Endothelial cell (in vitro differentiated cells): ENCODE measurements around the gene NF1. TPM values are rescaled to one million over a fixed set of nuclear protein-coding genes. Genes with fewer than 3 reads are reported as not detected.
"Not testable (repeated sequence)": the region's sequence is repeated elsewhere in the genome, so short reads cannot be mapped to it uniquely, and the experiment has no call there.

Experiments used
- DNase-seq: peaks from one replicate; pipeline ENCODE4 v3.0.0; 2021; ENCODE audit warnings: low spot score
- H3K27ac Mint-ChIP-seq: one replicate; pipeline ENCODE4 v1.8.0; 2021; ENCODE audit warnings: mixed read lengths, inconsistent platforms; ENCODE audit not compliant: unreplicated experiment
- H3K27me3 Mint-ChIP-seq: one replicate; pipeline ENCODE4 v1.8.0; 2021; ENCODE audit warnings: mild to moderate bottlenecking, moderate library complexity, mixed read lengths, inconsistent platforms; ENCODE audit not compliant: unreplicated experiment
- H3K36me3 Mint-ChIP-seq: one replicate; pipeline ENCODE4 v1.8.0; 2021; ENCODE audit warnings: mild to moderate bottlenecking, low read depth, mixed read lengths, inconsistent platforms; ENCODE audit not compliant: unreplicated experiment
- H3K4me1 Mint-ChIP-seq: one replicate; pipeline ENCODE4 v1.8.0; 2021; ENCODE audit warnings: mild to moderate bottlenecking, mixed read lengths, inconsistent platforms; ENCODE audit not compliant: unreplicated experiment
- H3K4me3 Mint-ChIP-seq: one replicate; pipeline ENCODE4 v1.8.0; 2021; ENCODE audit warnings: mild to moderate bottlenecking, mixed read lengths, inconsistent platforms; ENCODE audit not compliant: unreplicated experiment
- H3K9me3 Mint-ChIP-seq: one replicate; pipeline ENCODE4 v1.8.0; 2021; ENCODE audit warnings: mixed read lengths, inconsistent platforms; ENCODE audit not compliant: unreplicated experiment
- CTCF ChIP-seq: fragments of 200-600 bp; sonication (generic); IDR thresholded peaks from one replicate; pipeline ENCODE4 v1.5.0; 2021; ENCODE audit warnings: antibody characterized with exemption; ENCODE audit not compliant: unreplicated experiment
- total RNA-seq: library from RNA; stranded (reverse); fragmentation: NEBNext Ultra II Directional; extraction: Animal tissue kit (Norgen Biotek cat#: 25700); gene quantifications from one replicate; pipeline ENCODE4 v1.2.1, GENCODE V29; 2021; ENCODE audit not compliant: unreplicated experiment

NF1 gene
- total RNA-seq, 1 donor from 2014 or later = 52.7 TPM

- H3K4me3 Mint-ChIP-seq = no peak overlapping the region
- H3K4me1 Mint-ChIP-seq = no peaks in the 10 kb centered on the region
- no peaks in the 10 kb centered on the region for H3K9me3 Mint-ChIP-seq
- no peak overlapping the region for H3K27ac Mint-ChIP-seq
- no peak for TF ChIP-seq CTCF
- H3K36me3 Mint-ChIP-seq = no peaks in the 10 kb centered on the region
- no peaks in the 10 kb centered on the region for H3K27me3 Mint-ChIP-seq
- no peak for DNase-seq
Observed at GRCh38 chr17:31078290-31078689, 16.5 kb upstream of the NF1 start.

GRCh38 chr17:31079731-31080130 lies 15.0 kb upstream of the NF1 start:
- H3K4me1 Mint-ChIP-seq = no peaks in the 10 kb centered on the region
- TF ChIP-seq CTCF = no peak
- H3K27ac Mint-ChIP-seq = no peak overlapping the region
- DNase-seq = no peak
- H3K4me3 Mint-ChIP-seq = no peak overlapping the region
- no peaks in the 10 kb centered on the region for H3K9me3 Mint-ChIP-seq
- H3K36me3 Mint-ChIP-seq = no peaks in the 10 kb centered on the region
- H3K27me3 Mint-ChIP-seq = no peaks in the 10 kb centered on the region

DNA sequence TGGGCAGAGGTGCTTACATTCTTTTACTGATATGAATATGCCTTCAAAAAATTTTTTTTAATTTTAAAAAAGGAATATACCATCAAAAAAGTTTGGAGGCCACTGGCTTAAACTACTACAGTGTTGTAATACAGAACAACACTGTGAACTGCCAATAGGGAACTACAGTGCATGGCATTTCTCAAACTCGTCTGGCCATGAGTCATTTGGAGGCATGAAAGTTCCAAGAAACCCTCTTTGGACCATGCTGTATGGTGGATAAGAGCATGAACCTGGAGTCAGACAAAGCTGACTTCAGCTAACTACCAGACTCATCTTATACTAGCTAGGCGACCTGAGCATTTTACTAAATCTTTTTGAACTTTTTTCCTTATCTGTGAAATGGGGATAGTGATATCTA lies 9.2 kb upstream of the NF1 start:
- Mint-ChIP-seq H3K36me3 (no peaks in the 10 kb centered on the region), H3K27ac (no peak overlapping the region), H3K27me3 (no peaks in the 10 kb centered on the region), H3K9me3 (no peaks in the 10 kb centered on the region), H3K4me1 (no peaks in the 10 kb centered on the region), H3K4me3 (no peak overlapping the region)
- no peak for TF ChIP-seq CTCF
- DNase-seq = no peak

- no peak for DNase-seq
- Mint-ChIP-seq H3K4me3 (no peak overlapping the region), H3K27ac (no peak overlapping the region), H3K36me3 (peaks cover 7% of the 10 kb centered on the region), H3K9me3 (no peaks in the 10 kb centered on the region), H3K4me1 (peaks cover 10% of the 10 kb centered on the region), H3K27me3 (peaks cover 4% of the 10 kb centered on the region)
- no peak for TF ChIP-seq CTCF
Observed at GRCh38 chr17:31089471-31089870, 5.3 kb upstream of the NF1 start.

- DNase-seq, H3K27me3 Mint-ChIP-seq, H3K4me3 Mint-ChIP-seq, H3K9me3 Mint-ChIP-seq, H3K27ac Mint-ChIP-seq, H3K36me3 Mint-ChIP-seq: not testable (repeated sequence)
- H3K4me1 Mint-ChIP-seq = peaks cover 10% of the 10 kb centered on the region
Observed at GRCh38 chr17:31090650-31091049, 4.1 kb upstream of the NF1 start.
